WTC11 (cell line): ENCODE data around the gene GADD45GIP1. TPM values are rescaled to one million over a fixed set of nuclear protein-coding genes. Genes with fewer than 3 reads are reported as not detected.

Source experiments
- ATAC-seq: fragments of 200-7000 bp; cut with Tn5 transposase; 2 replicates; pipeline ENCODE4 v1.10.0; 2021; ENCODE audit warnings: mild to moderate bottlenecking, moderate library complexity
- CTCF ChIA-PET: fragments of 300-600 bp; sonication (Branson Sonifier 250); formaldehyde crosslinking; loops from one replicate; lab custom pipeline; 2021; ENCODE audit warnings: antibody characterized with exemption; lab: Charles Lee
- POLR2A ChIA-PET: fragments of 350-600 bp; sonication (Branson Sonifier 250); formaldehyde crosslinking; loops from one replicate; lab custom pipeline; 2021; ENCODE audit warnings: antibody characterized with exemption; lab: Charles Lee
- DNase-seq: peaks from one replicate; pipeline ENCODE4 v3.0.0; 2021; ENCODE audit warnings: low spot score
- H3K27ac Mint-ChIP-seq: 2 replicates; pipeline ENCODE4 v1.8.0; 2021; ENCODE audit warnings: mixed read lengths
- H3K27me3 Mint-ChIP-seq: 2 replicates; pipeline ENCODE4 v1.8.0; 2021; ENCODE audit warnings: low read depth, mild to moderate bottlenecking, moderate library complexity, mixed read lengths
- H3K36me3 Mint-ChIP-seq: 2 replicates; pipeline ENCODE4 v1.8.0; 2021; ENCODE audit warnings: mixed read lengths
- H3K4me1 Mint-ChIP-seq: 2 replicates; pipeline ENCODE4 v1.8.0; 2022; ENCODE audit warnings: mixed read lengths
- H3K4me3 Mint-ChIP-seq: 2 replicates; pipeline ENCODE4 v1.8.0; 2021; ENCODE audit warnings: mild to moderate bottlenecking, moderate library complexity, mixed read lengths
- H3K9me3 Mint-ChIP-seq: 2 replicates; pipeline ENCODE4 v1.8.0; 2021; ENCODE audit warnings: mixed read lengths
- ARID4B ChIP-seq: sonication (generic); formaldehyde crosslinking; IDR thresholded peaks from 2 replicates; pipeline ENCODE4 v1.8.0; 2023; ENCODE audit warnings: missing genetic modification reagents, mild to moderate bottlenecking, borderline replicate concordance
- CBFB ChIP-seq: sonication (generic); formaldehyde crosslinking; IDR thresholded peaks from 2 replicates; pipeline ENCODE4 v1.8.1; 2022; ENCODE audit warnings: mild to moderate bottlenecking, low read depth, missing genetic modification reagents
- CREB1 ChIP-seq: sonication (generic); formaldehyde crosslinking; IDR thresholded peaks from 2 replicates; pipeline ENCODE4 v1.8.0; 2023; ENCODE audit warnings: mild to moderate bottlenecking, missing genetic modification reagents
- CTCF ChIP-seq: fragments of 200-600 bp; IDR thresholded peaks from 2 replicates; pipeline ENCODE4 v1.8.0; 2022; ENCODE audit warnings: antibody characterized with exemption
- ESRRA ChIP-seq: sonication (generic); formaldehyde crosslinking; IDR thresholded peaks from 2 replicates; pipeline ENCODE4 v1.8.1; 2022; ENCODE audit warnings: mild to moderate bottlenecking, missing genetic modification reagents, borderline replicate concordance
- GABPB1 ChIP-seq: sonication (generic); formaldehyde crosslinking; IDR thresholded peaks from 2 replicates; pipeline ENCODE4 v1.8.1; 2023; ENCODE audit warnings: mild to moderate bottlenecking, missing genetic modification reagents
- GRHL2 ChIP-seq: fragments of 250-450 bp; sonication (Bioruptor Pico); IDR thresholded peaks from 2 replicates; pipeline ENCODE4 v1.8.0; 2022; ENCODE audit warnings: mild to moderate bottlenecking, moderate library complexity; ENCODE audit not compliant: insufficient replicate concordance, severe bottlenecking
- IRF1 ChIP-seq: sonication (generic); formaldehyde crosslinking; IDR thresholded peaks from 2 replicates; pipeline ENCODE4 v1.8.0; 2023; ENCODE audit warnings: missing genetic modification reagents
- JAZF1 ChIP-seq: fragments of 250-450 bp; sonication (Bioruptor Pico); IDR thresholded peaks from 2 replicates; pipeline ENCODE4 v1.9.0; 2021; ENCODE audit warnings: moderate library complexity, mild to moderate bottlenecking, inconsistent platforms
- NR1H2 ChIP-seq: sonication (generic); formaldehyde crosslinking; IDR thresholded peaks from 2 replicates; pipeline ENCODE4 v1.9.0; 2021; ENCODE audit warnings: mild to moderate bottlenecking, moderate library complexity, missing genetic modification reagents
- NR2C2 ChIP-seq: sonication (generic); formaldehyde crosslinking; IDR thresholded peaks from 2 replicates; pipeline ENCODE4 v1.8.0; 2022; ENCODE audit warnings: mild to moderate bottlenecking, missing genetic modification reagents
- PRRX2 ChIP-seq: fragments of 250-450 bp; sonication (Bioruptor Pico); IDR thresholded peaks from 2 replicates; pipeline ENCODE4 v1.8.0; 2021; ENCODE audit warnings: mild to moderate bottlenecking
- RELA ChIP-seq: sonication (generic); formaldehyde crosslinking; IDR thresholded peaks from 2 replicates; pipeline ENCODE4 v1.8.1; 2022; ENCODE audit warnings: missing genetic modification reagents, mild to moderate bottlenecking, borderline replicate concordance
- SMAD4 ChIP-seq: sonication (generic); formaldehyde crosslinking; IDR thresholded peaks from 2 replicates; pipeline ENCODE4 v1.8.0; 2022; ENCODE audit warnings: mild to moderate bottlenecking, missing genetic modification reagents
- SOX15 ChIP-seq: fragments of 250-450 bp; sonication (Bioruptor Pico); IDR thresholded peaks from 2 replicates; pipeline ENCODE4 v1.9.0; 2021; ENCODE audit warnings: mild to moderate bottlenecking
- TEAD1 ChIP-seq: sonication (generic); formaldehyde crosslinking; IDR thresholded peaks from 2 replicates; pipeline ENCODE4 v1.8.0; 2022; ENCODE audit warnings: mild to moderate bottlenecking, missing genetic modification reagents
- TP53 ChIP-seq: sonication (generic); formaldehyde crosslinking; IDR thresholded peaks from 2 replicates; pipeline ENCODE4 v1.8.1; 2023; ENCODE audit warnings: mild to moderate bottlenecking, missing genetic modification reagents
- USF1 ChIP-seq: sonication (generic); formaldehyde crosslinking; IDR thresholded peaks from 2 replicates; pipeline ENCODE4 v1.8.0; 2022; ENCODE audit warnings: mild to moderate bottlenecking, missing genetic modification reagents
- ZNF219 ChIP-seq: sonication (generic); formaldehyde crosslinking; IDR thresholded peaks from 2 replicates; pipeline ENCODE4 v1.8.0; 2023; ENCODE audit warnings: missing genetic modification reagents, mild to moderate bottlenecking, borderline replicate concordance
- ZNF232 ChIP-seq: sonication (generic); formaldehyde crosslinking; IDR thresholded peaks from 2 replicates; pipeline ENCODE4 v1.8.0; 2022; ENCODE audit warnings: mild to moderate bottlenecking, missing genetic modification reagents
- ZNF425 ChIP-seq: fragments of 250-450 bp; sonication (Bioruptor Pico); conservative IDR thresholded peaks from 2 replicates; pipeline ENCODE4 v1.9.0; 2021; ENCODE audit warnings: mild to moderate bottlenecking
- ZNF671 ChIP-seq: fragments of 250-450 bp; sonication (Bioruptor Pico); IDR thresholded peaks from 2 replicates; pipeline ENCODE4 v1.8.0; 2021; ENCODE audit warnings: mild to moderate bottlenecking
- total RNA-seq: library from RNA; stranded (reverse); gene quantifications from 3 replicates; pipeline ENCODE4 v1.2.3, GENCODE V29; 2021
- TF ChIP-seq, protein P1 (sequence below): sonication (generic); formaldehyde crosslinking; IDR thresholded peaks from 2 replicates; pipeline ENCODE4 v1.8.1; 2023; ENCODE audit warnings: mild to moderate bottlenecking, missing genetic modification reagents, moderate library complexity
- TF ChIP-seq, protein P2 (sequence below): fragments of 250-450 bp; sonication (Bioruptor Pico); IDR thresholded peaks from 2 replicates; pipeline ENCODE4 v1.9.0; 2021; ENCODE audit warnings: moderate library complexity, mild to moderate bottlenecking, inconsistent platforms, borderline replicate concordance

GADD45GIP1 gene
- total RNA-seq, 1 experiment from 2014 or later, result 54.4 TPM

GRCh38 chr19:12954612-12954962, 2.4 kb downstream of the GADD45GIP1 start:
- ChIA-PET CTCF (interaction anchor here (1.7 to 5.4 kb wide), 3 partner anchors 11 to 70 kb away, joined by 4 to 57 read pairs (median 5); no protein-coding TSS in a partner anchor), POLR2A (interaction anchor here (1.7 to 2.6 kb wide), 3 partner anchors 8 to 41 kb away, joined by 4 to 10 read pairs (median 6); partner anchors contain the start of gene RAD23A)
- Mint-ChIP-seq H3K4me3 (no peak overlapping the region), H3K36me3 (peaks cover 36% of the 10 kb centered on the region), H3K27me3 (no peaks in the 10 kb centered on the region), H3K9me3 (no peaks in the 10 kb centered on the region), H3K27ac (peak overlapping the region; percentile 98), H3K4me1 (peaks cover 26% of the 10 kb centered on the region)
- ATAC-seq, result no peak
- TF ChIP-seq, protein P1, sequence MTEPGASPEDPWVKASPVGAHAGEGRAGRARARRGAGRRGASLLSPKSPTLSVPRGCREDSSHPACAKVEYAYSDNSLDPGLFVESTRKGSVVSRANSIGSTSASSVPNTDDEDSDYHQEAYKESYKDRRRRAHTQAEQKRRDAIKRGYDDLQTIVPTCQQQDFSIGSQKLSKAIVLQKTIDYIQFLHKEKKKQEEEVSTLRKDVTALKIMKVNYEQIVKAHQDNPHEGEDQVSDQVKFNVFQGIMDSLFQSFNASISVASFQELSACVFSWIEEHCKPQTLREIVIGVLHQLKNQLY (CRISPR knock-in tag), result no peak
- TF ChIP-seq, protein P2, sequence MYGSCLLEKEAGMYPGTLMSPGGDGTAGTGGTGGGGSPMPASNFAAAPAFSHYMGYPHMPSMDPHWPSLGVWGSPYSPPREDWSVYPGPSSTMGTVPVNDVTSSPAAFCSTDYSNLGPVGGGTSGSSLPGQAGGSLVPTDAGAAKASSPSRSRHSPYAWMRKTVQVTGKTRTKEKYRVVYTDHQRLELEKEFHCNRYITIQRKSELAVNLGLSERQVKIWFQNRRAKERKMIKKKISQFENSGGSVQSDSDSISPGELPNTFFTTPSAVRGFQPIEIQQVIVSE (CRISPR knock-in tag), result no peak
- TF ChIP-seq GABPB1 (CRISPR knock-in tag) (no peak), JAZF1 (CRISPR knock-in tag) (no peak), GRHL2 (no peak), CTCF (no peak), TP53 (CRISPR knock-in tag) (no peak), SOX15 (CRISPR knock-in tag) (no peak), PRRX2 (no peak), ZNF219 (CRISPR knock-in tag) (no peak), USF1 (CRISPR knock-in tag) (no peak), NR2C2 (CRISPR knock-in tag) (no peak), IRF1 (CRISPR knock-in tag) (no peak), ZNF232 (CRISPR knock-in tag) (no peak), SMAD4 (CRISPR knock-in tag) (no peak), ZNF671 (CRISPR knock-in tag) (no peak), RELA (CRISPR knock-in tag) (no peak), CBFB (CRISPR knock-in tag) (no peak)
- DNase-seq, result no peak

- no peak for ATAC-seq
- Mint-ChIP-seq H3K9me3 (no peaks in the 10 kb centered on the region), H3K27me3 (no peaks in the 10 kb centered on the region), H3K27ac (peak overlapping the region; percentile 98), H3K4me3 (no peak overlapping the region), H3K4me1 (peaks cover 26% of the 10 kb centered on the region), H3K36me3 (peaks cover 39% of the 10 kb centered on the region)
- POLR2A ChIA-PET, result interaction anchor here (1.7 to 2.6 kb wide), 3 partner anchors 8 to 41 kb away, joined by 4 to 10 read pairs (median 6); partner anchors contain the start of gene RAD23A
- CTCF ChIA-PET, result interaction anchor here (0.8 to 5.4 kb wide), 3 partner anchors 11 to 69 kb away, joined by 3 to 57 read pairs (median 5); no protein-coding TSS in a partner anchor
- DNase-seq, result no peak
- TF ChIP-seq NR2C2 (CRISPR knock-in tag), result no peak
- no peak for TF ChIP-seq CREB1
- no peak for TF ChIP-seq NR1H2 (CRISPR knock-in tag)
- no peak for TF ChIP-seq TEAD1 (CRISPR knock-in tag)
- TF ChIP-seq ZNF425 (CRISPR knock-in tag), result no peak
- TF ChIP-seq ARID4B, result no peak
- no peak for TF ChIP-seq ESRRA (CRISPR knock-in tag)
Measured at GRCh38 chr19:12953799-12954611, 3.0 kb downstream of the GADD45GIP1 start.
